K562 (cell line): ENCODE results near the gene PLA2G2E. TPM values are rescaled to one million over a fixed set of nuclear protein-coding genes. Genes with fewer than 3 reads are reported as not detected.

Source experiments
- ATAC-seq: fragments of 200-7000 bp; cut with Tn5 transposase; 3 replicates; pipeline ENCODE4 v1.9.1; 2020; ENCODE audit warnings: moderate library complexity
- BruUV-seq: library from RNA; stranded (reverse); fragments of 400-500 nt; replicated peaks from 2 replicates; lab custom pipeline; 2021; lab: Mats Ljungman, UMichigan
- CTCF ChIA-PET: fragments of 300-600 bp; formaldehyde crosslinking; extraction: SDS; loops from one replicate; lab custom pipeline; 2021; ENCODE audit warnings: low intra/inter-chr PET ratio; lab: Yijun Ruan, JAX
- POLR2A ChIA-PET: fragments of 300-600, 350-650 bp; sonication (Branson Sonifier 250); formaldehyde crosslinking; extraction: SDS; loops from one replicate; lab custom pipeline; 2021; ENCODE audit warnings: antibody characterized with exemption, inconsistent platforms; lab: Yijun Ruan, JAX
- DNase-seq, 4 experiments: peaks; one replicate each; pipeline versions ENCODE4 v3.0.0 to v3.0.0-alpha.2; 2011 to 2018; ENCODE audit warnings: low spot score in 3 of 4, mixed read lengths in 3 of 4; ENCODE audit errors: extremely low read depth in 1 of 4
- FAIRE-seq: peaks from 2 replicates; lab custom pipeline; 2011; peaks lifted over from hg19 to GRCh38; lab: Jason Lieb, UNC
- H2AFZ ChIP-seq: 2 replicates; pipeline ENCODE4 v1.6.0; 2011; ENCODE audit warnings: low read depth, low read length, control low read depth, inconsistent platforms
- H3K27ac ChIP-seq: fragments of 200-600 bp; 3 replicates; pipeline ENCODE4 v1.8.0; 2011; ENCODE audit warnings: low read depth, mild to moderate bottlenecking, control low read depth, inconsistent platforms, low read length, moderate library complexity, mixed read lengths; ENCODE audit errors: extremely low read depth
- H3K27me3 ChIP-seq, 2 experiments: fragments of 300-600 bp in 1 of 2; 2 replicates in 1 of 2; 3 replicates in 1 of 2; pipeline versions ENCODE4 v1.6.0 to v1.8.0; 2011; ENCODE audit warnings: inconsistent platforms in 2 of 2, low read length in 2 of 2, mild to moderate bottlenecking in 1 of 2, mixed read lengths in 1 of 2, moderate library complexity in 1 of 2; ENCODE audit not compliant: control insufficient read depth in 2 of 2, insufficient read depth in 2 of 2
- H3K36me3 ChIP-seq: fragments of 300-600 bp; 3 replicates; pipeline ENCODE4 v1.8.0; 2011; ENCODE audit warnings: mild to moderate bottlenecking, low read length, inconsistent platforms; ENCODE audit not compliant: control insufficient read depth, insufficient read depth
- H3K4me1 ChIP-seq, 2 experiments: fragments of 200-600 bp in 1 of 2; replicated peaks in 1 of 2; 2 replicates in 1 of 2; 3 replicates in 1 of 2; pipeline versions ENCODE4 v1.5.1 to v1.8.0; 2011; ENCODE audit warnings: inconsistent platforms in 2 of 2, low read length in 2 of 2, mild to moderate bottlenecking in 1 of 2, mixed read lengths in 1 of 2, moderate library complexity in 1 of 2; ENCODE audit not compliant: control insufficient read depth in 2 of 2, insufficient read depth in 2 of 2
- H3K4me2 ChIP-seq: 2 replicates; pipeline ENCODE4 v1.6.1; 2011; ENCODE audit warnings: low read length, control low read depth, inconsistent platforms, mixed read lengths; ENCODE audit not compliant: insufficient read depth
- H3K4me3 ChIP-seq: fragments of 200-600 bp; sonication (generic), shearing (Covaris generic); 2 replicates; pipeline ENCODE4 v1.5.1; 2016; ENCODE audit warnings: control low read depth, inconsistent platforms
- H3K79me2 ChIP-seq: fragments of 200-600 bp; 3 replicates; pipeline ENCODE4 v1.8.0; 2011; ENCODE audit warnings: low read length, inconsistent platforms; ENCODE audit not compliant: control insufficient read depth, insufficient read depth
- H3K9ac ChIP-seq, 2 experiments: 2 replicates each; pipeline versions ENCODE4 v1.6.0 to v1.6.1; 2011; ENCODE audit warnings: low read depth in 2 of 2, low read length in 2 of 2, control low read depth in 1 of 2, inconsistent platforms in 1 of 2, mild to moderate bottlenecking in 1 of 2, mixed read lengths in 1 of 2; ENCODE audit not compliant: insufficient read depth in 1 of 2
- H3K9me1 ChIP-seq: one replicate; pipeline ENCODE4 v1.6.0; 2011; ENCODE audit warnings: inconsistent platforms, mild to moderate bottlenecking, low read length, moderate library complexity; ENCODE audit not compliant: control insufficient read depth, insufficient read depth
- H3K9me3 ChIP-seq: replicated peaks from 2 replicates; pipeline ENCODE4 v1.5.1; 2011; ENCODE audit warnings: low read depth, low read length, inconsistent platforms; ENCODE audit not compliant: control insufficient read depth, insufficient read depth
- H4K20me1 ChIP-seq: replicated peaks from 2 replicates; pipeline ENCODE4 v1.6.1; 2011; ENCODE audit warnings: low read length, inconsistent platforms, mixed read lengths; ENCODE audit not compliant: control insufficient read depth, insufficient read depth
- ATF1 ChIP-seq, 2 experiments: fragments of 450-650 bp in 1 of 2; IDR thresholded peaks; 2 replicates each; pipeline ENCODE4 v1.6.1; 2016; ENCODE audit warnings: missing compliant biosample characterization in 1 of 2, missing genetic modification characterization in 1 of 2
- BACH1 ChIP-seq: fragments of 200-800 bp; sonication (Bioruptor generic); IDR thresholded peaks from 2 replicates; pipeline ENCODE4 v1.6.1; 2016; ENCODE audit warnings: missing genetic modification characterization, missing compliant biosample characterization
- CHD2 ChIP-seq: IDR thresholded peaks from 2 replicates; pipeline ENCODE4 v1.6.1; 2011; ENCODE audit warnings: low read depth, low read length
- CHD4 ChIP-seq: fragments of 200-600 bp; sonication (generic); IDR thresholded peaks from 3 replicates; pipeline ENCODE4 v1.6.1; 2012; ENCODE audit warnings: low read depth, mild to moderate bottlenecking, mixed read lengths, low read length, inconsistent platforms; ENCODE audit not compliant: insufficient read depth, insufficient replicate concordance, poor library complexity, severe bottlenecking
- ELF1 ChIP-seq: fragments of 200-800 bp; sonication (Bioruptor generic); IDR thresholded peaks from 2 replicates; pipeline ENCODE4 v1.6.1; 2016; ENCODE audit warnings: missing genetic modification characterization, missing compliant biosample characterization
- ELF2 ChIP-seq: fragments of 250-450 bp; sonication (Bioruptor Pico); IDR thresholded peaks from 2 replicates; pipeline ENCODE4 v1.5.0; 2021; ENCODE audit warnings: mild to moderate bottlenecking
- EP400 ChIP-seq: fragments of 450-650 bp; IDR thresholded peaks from 2 replicates; pipeline ENCODE4 v1.6.1; 2017; ENCODE audit warnings: antibody characterized with exemption, mild to moderate bottlenecking, moderate library complexity
- EWSR1 ChIP-seq: fragments of 450-650 bp; IDR thresholded peaks from 2 replicates; pipeline ENCODE4 v1.6.1; 2018; ENCODE audit warnings: borderline replicate concordance, mild to moderate bottlenecking, low read depth, moderate library complexity; ENCODE audit not compliant: partially characterized antibody
- FOXM1 ChIP-seq, 2 experiments: fragments of 450-650 bp in 1 of 2; sonication (generic) in 1 of 2; formaldehyde crosslinking in 1 of 2; IDR thresholded peaks; 2 replicates each; pipeline versions ENCODE4 v1.6.1 to v1.9.0; 2017 to 2022; ENCODE audit warnings: low read depth in 2 of 2, mild to moderate bottlenecking in 2 of 2, missing genetic modification reagents in 1 of 2, moderate library complexity in 1 of 2
- KHSRP ChIP-seq: fragments of 450-650 bp; IDR thresholded peaks from 2 replicates; pipeline ENCODE4 v1.6.1; 2017
- SMARCA4 ChIP-seq: fragments of 450-650 bp; IDR thresholded peaks from 2 replicates; pipeline ENCODE4 v1.6.1; 2016
- WGBS: fragments of 100-300 bp; shearing (Covaris generic); methylation state at CpG from one replicate; pipeline ENCODE4 v1.1.6; 2016; ENCODE audit warnings: low coverage, mixed read lengths; ENCODE audit not compliant: insufficient coverage; ENCODE audit errors: missing lambda C conversion rate; 5-methylcytosine and 5-hydroxymethylcytosine counted together
- in situ Hi-C: fragments of 300-500 bp; cut with MboI; formaldehyde crosslinking; loops from 4 replicates; pipeline ENCODE4 v1.15.0; 2018; ENCODE audit warnings: inconsistent platforms, mixed read lengths
- intact Hi-C: fragments of 100-400 bp; cut with micrococcal nuclease; formaldehyde crosslinking; loops from 2 replicates; pipeline ENCODE4 v1.14.2; 2022
- polyA plus RNA-seq, 8 experiments: library from polyadenylated mRNA; depleted of rRNA in 4 of 8; stranded (reverse) in 5 of 8; unstranded in 3 of 8; fragments of >200 nt; fragmentation: Nextera tagmentation in 2 of 8; fragmentation: Illumina TruSeq in 1 of 8; extraction: Ambion mirVana in 2 of 8; extraction: Trizol in 1 of 8; gene quantifications; 2 replicates each; pipeline versions ENCODE4 v1.2.1 to v1.2.3, GENCODE V29; 2011 to 2014; ENCODE audit warnings: inconsistent platforms in 1 of 8, missing spikeins in 1 of 8
- total RNA-seq, 7 experiments: library from RNA; depleted of rRNA in 6 of 7; stranded (reverse); fragments of >200 nt in 6 of 7; fragmentation: Illumina TruSeq in 2 of 7; extraction: Trizol in 2 of 7; gene quantifications; 2 replicates each; pipeline versions ENCODE4 v1.2.1 to v1.2.3, GENCODE V29; 2011 to 2021; ENCODE audit warnings: low replicate concordance in 1 of 7

The PLA2G2E gene
- total and polyA plus RNA-seq, 9 of the 15 experiments (the other 6 are each of a cell fraction or from before 2014, with no cell fraction given) = not detected

DNA sequence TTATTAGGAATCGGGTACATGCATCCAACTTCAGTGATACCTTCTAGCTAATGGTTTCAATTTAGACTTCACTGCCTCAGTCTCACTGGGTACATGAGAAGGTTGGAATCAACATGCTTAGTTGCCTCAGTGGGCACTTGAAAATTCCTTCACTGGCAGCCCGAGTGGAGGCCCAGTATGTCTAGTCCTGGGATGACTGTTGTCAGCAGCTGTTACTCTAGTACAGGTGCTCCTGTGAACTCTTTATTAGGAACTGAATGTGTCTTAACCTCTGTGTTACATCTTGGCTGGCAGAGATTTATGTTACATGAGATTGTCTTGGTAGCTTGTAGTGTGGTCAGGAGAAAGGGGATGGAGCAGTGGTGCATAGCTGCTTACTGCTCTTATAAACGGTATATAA, 13.4 kb downstream of the PLA2G2E start:
- Histone ChIP-seq H3K9me1 (no peaks in the 10 kb centered on the region), H3K36me3 (peaks cover 91% of the 10 kb centered on the region), H3K27ac (no peak overlapping the region), H3K27me3 (no peaks in the 10 kb centered on the region), H3K4me1 (no peaks in the 10 kb centered on the region), H3K9me3 (no peaks in the 10 kb centered on the region), H3K9ac (no peak overlapping the region), H4K20me1 (no peaks in the 10 kb centered on the region), H3K79me2 (no peaks in the 10 kb centered on the region), H2AFZ (no peak overlapping the region), H3K4me2 (no peak overlapping the region), H3K4me3 (no peak overlapping the region)
- 84% methylated on average over 3 of the region's 3 CpGs for WGBS
- ChIA-PET CTCF (no interaction called here), POLR2A (interaction anchor here (0.6 to 2.1 kb wide), 4 partner anchors 10 to 468 kb away, joined by 3 to 7 read pairs (median 3); partner anchors contain the start of gene OTUD3)
- no TSS peak for BruUV-seq
- intact Hi-C loops = no loop called here
- FAIRE-seq (no peak), DNase-seq (no peak), ATAC-seq (no peak)
- in situ Hi-C loops = loop anchor here (5.0 to 25.0 kb wide), 2 partner anchors 242 to 1302 kb away; no protein-coding TSS in a partner anchor
- no peak for TF ChIP-seq CHD4
- no peak for TF ChIP-seq CHD2
- TF ChIP-seq FOXM1 (IDR thresholded peaks at IDR 0.05; ENCODE audit: low read depth) = no peak
- TF ChIP-seq FOXM1 (CRISPR knock-in tag; IDR thresholded peaks at IDR 0.05; ENCODE audit: low read depth) = no peak
- TF ChIP-seq KHSRP = no peak
- TF ChIP-seq SMARCA4 = no peak
- no peak for TF ChIP-seq EP400
- no peak for TF ChIP-seq BACH1
- no peak for TF ChIP-seq ATF1 (CRISPR knock-in tag; IDR thresholded peaks at IDR 0.05)
- TF ChIP-seq ATF1 (tag; IDR thresholded peaks at IDR 0.05) = no peak
- no peak for TF ChIP-seq ELF2 (CRISPR knock-in tag)
- TF ChIP-seq EWSR1 = no peak
- TF ChIP-seq ELF1 = no peak
